HuH-7 (cell line): Measurements from ENCODE around the gene TWIST1.

Experiments used
- DNase-seq: peaks from one replicate; pipeline ENCODE4 v3.0.0; 2011; ENCODE audit warnings: low spot score

TWIST1 gene

DNA sequence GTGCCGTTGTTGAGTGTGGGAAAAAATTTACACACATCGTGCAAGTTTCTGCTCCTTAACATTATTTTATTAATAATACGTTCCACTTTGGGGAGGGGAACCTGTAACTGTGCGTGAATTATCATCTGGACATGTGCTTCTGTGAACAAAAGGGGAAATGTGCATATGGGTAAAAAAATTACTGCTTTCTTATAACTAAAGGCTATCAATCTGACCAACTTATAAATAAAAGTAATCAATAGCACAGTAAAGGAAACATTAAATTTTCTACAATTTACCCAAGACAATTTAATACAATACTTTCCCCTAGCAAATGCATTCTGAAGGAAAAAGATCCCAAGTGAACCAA lies 4.5 kb downstream of the TWIST1 start:
- no peak for DNase-seq

DNA sequence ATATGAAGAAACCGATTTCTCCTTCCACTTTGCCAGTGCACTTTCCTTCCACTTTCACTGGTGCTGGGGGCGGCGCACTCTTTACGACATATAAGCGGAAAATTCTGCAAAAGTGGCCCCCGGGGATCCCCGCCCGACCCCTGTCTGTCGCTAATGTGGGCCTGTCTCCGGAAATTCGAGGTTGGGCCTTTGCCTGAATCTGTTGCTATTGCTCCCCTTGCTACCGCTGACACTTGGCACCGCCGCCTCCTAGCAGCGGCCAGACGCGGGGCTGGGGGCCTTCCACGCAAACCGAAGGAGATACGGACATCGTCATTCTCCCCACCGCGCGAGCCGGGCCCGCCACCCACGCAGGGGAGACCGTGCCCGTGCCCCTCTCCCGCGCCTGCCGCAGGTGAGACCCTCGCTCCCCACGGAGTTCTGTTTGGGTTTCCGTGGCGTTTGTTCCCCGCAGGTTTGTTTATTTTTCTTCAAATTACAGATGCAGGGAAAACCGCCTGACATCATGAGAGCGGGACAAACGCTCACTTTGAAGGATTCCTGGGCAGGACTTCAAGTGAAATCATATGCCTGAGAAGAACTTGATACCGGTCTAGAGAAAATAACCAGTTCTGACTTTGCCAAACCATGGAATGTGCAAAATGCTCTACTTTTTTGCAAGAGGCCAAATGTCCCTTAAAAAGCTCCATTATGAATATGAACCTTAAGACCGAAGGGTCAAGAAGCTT lies 5.0 kb downstream of the TWIST1 start:
- no peak for DNase-seq

DNA sequence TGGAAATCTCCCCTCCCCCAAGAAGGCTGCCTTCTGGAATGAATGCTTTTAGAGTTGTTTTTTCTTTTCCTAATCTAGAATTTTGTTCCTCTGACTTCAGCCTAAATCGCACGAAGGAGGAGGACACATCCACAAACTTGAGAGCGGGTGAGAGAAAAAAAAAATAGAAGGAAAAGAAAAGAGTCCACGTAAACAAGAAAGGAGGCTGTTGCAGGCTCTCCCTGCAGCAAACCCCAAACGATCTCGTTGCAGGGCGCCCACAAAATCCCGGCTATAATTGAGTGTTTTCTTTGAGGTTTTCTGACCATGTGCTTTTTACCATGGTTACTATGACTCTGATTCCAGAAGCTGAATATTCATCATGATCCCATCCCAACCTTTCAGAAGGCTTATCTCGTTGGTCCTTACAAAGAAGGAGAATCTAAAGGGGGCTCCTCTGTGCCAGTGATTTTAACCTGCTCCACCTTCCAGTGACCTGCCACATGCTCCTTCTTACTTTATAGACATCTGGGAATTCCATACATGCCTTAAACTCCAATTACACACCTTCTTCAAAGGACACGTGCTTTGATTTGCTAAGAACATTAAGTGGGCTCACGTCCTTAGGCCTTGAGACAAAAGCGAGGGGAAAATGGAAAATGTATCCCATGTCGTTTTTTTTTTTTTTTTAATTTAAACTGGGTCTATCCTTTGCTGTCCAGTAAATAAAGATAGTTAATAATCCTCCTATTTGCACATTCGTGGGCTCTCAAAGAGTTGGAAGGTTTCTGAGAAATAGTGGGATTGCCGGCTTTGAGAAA lies 5.8 kb downstream of the TWIST1 start:
- DNase-seq, result no peak

DNA sequence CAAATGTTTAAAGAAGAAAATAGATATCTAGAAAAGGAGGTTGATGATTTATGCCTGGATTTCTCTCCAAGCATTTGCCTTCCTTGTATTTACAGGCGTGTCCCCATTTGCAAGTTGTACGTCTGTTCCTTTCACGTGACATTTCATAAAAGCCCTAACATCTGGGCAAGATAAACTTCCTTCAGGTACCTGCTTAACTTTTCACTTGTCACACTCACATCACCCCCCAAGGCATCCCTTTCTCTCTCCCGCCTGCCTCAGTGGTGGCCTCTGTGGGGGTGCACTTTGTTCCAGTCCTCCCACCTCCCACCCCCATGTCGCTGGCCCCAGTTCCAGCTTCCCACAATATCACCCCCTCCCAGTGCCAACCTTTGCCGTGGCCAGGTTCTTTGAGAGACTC lies 6.7 kb downstream of the TWIST1 start:
- no peak for DNase-seq

DNA sequence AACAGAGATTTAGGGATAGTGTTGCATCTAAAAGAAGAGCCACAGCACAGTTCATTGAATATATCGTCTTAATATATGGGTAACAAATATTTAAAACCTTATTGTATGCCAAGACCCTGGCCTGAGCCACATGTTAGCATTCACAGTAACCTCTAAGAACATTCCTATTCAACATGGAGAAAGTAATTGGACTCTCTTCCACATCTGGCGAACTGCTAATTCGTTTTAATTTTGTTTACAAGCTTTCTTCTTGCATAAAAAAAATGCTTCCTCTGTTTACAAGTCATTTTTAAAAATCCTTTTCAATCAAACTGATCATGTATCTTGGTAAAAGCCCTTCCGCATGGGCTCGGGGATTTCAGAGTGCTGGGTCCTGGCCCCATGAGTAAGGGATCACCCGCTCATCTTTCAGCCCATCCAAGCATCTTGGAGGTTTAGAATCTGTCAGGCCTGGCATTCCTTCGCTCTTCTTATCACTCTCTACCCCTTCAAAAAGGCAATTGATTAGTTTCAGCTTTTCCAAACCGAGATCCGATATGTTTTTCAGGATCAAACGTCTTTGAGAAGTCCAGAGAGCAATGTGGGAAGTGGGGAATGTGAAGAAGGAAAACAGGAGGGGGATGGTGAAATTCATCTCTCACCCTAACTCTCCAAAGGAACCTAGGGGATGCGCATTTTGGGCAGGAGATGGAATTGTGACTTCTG lies 7.3 kb downstream of the TWIST1 start:
- no peak for DNase-seq

DNA sequence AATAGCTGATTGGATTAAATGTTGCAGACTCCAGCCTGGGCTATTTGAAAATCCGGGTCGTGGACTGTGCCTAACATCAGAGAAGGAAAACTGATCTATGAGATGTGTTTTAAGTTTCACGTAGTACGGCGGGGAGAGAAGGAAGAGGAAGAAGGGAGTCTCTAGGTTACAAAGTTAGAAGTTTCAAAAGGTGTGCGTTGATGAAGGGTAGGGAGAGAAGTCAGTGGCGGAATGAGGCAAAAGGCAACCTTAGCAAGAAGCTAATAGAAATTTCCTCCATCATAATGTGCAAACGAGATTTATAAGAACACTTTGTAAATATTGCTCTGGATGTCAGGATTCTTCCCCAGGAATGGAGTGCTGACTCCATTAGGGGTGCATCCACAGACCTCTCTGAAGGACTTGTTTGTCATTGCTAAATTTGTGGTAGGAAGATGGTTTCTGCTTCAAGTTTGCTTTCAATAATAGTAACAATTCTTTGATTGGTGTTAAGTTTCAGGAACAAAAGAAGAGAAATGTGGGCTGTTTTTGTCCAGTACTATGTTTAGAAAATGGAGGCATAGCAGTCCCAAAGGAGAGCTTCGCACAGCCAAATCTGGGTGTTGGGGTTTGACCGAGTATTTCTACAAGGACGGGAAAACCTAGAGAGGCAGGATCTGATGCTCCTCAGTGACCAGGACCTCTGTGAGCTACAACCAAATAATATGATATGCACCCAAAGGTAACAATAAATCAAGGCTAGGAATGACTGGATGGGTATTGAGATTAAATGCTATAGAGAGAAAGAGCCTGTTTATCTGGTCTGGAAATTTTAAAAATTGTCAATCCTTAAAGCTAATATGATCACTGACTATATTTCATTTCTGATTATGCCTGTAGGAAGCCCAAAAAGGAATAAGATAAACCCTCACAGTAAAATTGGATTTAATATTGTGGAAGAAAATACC lies 8.2 kb downstream of the TWIST1 start:
- no peak for DNase-seq

DNA sequence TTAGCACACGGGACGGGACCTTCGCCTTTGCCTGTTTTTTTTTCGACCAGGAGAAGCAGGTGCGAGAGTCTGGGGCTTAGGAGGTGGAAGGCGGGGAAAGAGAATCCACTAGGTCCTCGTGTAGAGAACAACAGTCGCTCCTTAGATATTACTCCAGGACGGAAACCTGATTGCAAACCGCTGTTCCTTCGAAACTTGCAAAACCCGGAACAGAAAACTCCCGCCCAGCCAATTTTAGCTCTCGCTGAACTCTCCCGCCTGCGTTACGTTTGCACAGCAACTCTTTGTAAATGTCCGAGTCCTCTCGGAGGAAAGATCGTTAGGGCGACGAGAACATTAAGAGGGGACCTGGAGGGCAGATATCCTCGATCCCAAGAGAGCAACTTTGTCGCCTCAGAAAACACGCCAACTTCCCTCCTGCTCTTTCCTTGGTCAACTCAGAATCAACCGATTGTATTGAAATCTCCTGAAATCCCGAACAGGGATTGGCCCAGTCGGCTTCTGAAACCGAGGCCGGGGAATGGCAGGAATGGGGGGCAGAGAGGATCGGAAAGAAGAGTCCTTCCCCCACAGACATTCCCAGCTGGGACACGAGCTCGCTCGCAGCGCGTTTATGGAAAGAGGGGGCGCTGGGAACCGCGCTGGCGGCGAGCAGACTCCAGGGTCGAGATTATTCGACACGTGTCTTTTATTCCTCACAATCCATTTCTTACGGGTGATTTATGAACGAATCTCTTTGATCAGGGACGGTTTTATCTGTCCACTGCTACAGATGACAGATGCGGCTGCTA lies 9.9 kb downstream of the TWIST1 start:
- DNase-seq, result no peak

DNA sequence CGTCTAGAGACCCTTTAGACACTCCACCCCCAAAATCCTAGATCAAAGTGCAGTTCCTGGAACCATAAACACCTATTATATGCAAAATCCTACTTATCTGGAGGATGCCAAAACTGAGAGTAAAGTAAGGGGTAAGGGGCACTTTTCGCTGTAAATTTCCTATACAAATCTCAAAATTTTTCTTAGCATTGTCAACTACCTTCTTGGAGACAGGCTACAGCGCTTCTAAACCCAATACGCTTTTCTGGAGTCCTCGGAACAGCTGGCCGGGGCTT lies 10.4 kb downstream of the TWIST1 start:
- no peak for DNase-seq

DNA sequence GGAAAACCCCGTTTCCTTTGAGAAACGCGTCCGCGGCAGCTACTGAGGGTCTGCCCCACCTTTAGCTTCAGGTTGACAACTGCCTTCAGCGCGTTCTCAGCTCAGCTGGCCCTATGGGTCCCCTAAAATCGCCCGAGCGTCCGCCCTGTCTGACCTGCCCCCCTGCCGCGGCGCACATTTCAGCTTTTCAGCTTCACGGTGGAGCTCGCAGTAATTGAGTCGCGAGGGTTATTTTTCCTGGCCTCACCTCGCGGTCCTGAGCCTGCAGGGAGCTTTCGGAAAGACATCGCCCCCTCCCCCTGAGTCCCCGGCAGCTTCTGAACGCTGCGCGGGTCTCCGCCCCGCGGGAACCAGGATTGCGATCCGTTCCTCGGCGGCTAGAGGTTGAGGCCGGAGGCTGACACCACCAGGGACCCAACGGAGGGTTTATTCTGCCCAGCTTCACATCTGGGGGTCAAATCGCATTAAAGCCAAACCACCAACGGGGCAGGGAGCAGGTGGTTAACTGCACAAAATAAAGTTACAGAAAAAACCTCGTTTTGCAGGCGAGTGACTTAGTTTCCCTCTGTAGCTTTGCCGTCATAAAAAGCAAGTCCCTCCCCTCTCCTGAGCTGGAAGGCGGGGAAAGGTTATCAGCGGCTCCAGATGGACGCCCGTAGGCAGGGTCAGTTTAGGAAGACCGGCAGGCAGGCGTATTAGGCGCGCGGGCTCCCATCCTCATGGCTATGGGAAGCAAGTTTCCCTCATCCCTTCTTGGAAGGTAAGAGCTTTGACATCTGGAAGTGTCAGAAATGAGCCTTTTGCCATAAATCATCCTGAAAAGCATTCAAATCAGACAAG lies 11.0 kb downstream of the TWIST1 start:
- DNase-seq, result no peak

DNA sequence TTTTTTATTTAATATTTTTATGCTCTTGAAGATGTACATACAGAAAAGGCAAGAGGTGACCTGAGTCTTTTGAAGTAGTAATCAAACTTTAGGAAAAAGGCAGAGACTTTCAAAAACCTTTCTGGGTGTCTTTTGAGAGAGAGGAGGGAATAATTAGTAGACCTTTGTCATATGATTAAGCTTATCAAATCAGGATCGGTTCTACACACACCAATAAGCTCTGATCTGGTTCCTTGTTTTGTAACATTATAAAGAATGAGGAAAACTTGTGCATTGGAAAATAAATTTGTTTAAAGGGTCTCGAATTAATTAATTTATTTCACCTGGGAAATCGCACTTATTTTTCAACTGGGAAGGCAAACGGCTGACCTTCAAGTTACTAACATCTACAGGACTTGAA lies 11.9 kb downstream of the TWIST1 start:
- DNase-seq, result no peak

DNA sequence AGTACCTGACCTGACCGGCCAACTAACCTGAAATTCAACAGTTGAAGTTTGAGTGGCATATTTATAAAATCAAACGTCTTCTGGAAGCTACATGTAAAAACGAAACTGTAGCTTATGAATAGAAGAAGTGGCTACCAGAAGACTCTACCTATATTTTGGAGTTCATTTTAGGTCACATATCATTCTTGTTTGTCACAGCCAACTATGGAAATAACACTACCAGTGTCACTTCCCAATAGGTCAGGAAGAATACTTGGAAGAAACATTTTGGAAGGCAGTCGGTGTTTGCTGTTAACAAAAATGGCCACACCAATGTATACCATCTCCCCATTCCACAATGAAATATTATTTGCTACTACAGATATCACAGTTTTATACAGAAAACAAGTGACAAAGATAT lies 12.6 kb downstream of the TWIST1 start:
- no peak for DNase-seq

DNA sequence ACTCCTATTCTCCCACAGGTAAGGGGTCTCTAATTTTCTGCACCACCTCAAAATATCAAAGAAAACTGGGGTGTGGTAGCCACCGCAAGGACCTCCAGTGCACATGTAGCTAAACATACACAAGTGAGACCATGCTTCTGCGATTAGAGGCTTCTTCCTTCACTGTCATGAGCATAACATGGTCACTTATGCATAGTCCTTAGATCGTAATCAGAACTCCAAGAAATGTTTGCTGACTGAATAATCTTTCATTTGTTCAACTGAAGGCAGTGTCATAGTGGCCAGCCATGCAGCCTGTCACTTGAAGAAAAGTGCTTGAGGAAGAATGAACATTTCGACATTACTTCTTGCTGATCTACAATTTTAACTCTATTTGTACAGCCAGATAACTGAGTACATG lies 14.6 kb downstream of the TWIST1 start:
- no peak for DNase-seq

DNA sequence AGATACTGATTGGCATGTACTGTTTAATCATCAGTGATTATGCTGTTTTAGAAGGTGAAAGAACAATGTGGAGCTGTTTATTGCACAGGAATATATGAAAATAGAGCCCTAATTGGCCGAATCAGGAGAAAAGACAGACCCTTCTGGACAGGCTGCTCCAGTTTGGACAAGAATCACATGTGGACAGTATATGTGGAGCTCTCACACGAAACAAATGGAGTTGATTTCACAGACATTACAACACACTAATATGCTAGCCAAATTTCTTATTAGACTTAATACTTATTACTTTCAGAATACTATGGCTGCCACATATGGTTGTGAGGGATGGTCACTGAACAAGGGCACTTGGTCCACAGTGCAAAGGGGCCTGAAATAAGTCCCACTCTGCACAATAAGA lies 15.5 kb downstream of the TWIST1 start:
- DNase-seq, result no peak

DNA sequence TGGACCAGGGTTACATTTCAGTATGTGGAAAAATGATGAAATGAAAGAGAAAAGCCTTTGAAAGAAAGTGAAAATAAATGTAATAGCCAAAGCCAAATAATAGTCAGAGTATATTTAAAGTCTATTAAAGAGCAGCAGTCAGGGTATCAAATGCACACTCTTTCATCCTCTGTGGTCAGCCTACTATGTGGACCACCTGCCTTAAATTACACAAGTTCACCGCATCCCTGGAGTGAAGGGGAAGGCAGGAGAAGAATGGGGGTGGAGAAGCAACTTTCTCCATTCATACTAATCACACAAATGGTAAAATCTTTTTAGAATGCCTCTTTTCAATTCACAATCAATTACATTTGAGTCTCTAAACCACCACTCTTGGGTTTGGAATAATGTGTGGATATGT lies 16.0 kb downstream of the TWIST1 start:
- no peak for DNase-seq

DNA sequence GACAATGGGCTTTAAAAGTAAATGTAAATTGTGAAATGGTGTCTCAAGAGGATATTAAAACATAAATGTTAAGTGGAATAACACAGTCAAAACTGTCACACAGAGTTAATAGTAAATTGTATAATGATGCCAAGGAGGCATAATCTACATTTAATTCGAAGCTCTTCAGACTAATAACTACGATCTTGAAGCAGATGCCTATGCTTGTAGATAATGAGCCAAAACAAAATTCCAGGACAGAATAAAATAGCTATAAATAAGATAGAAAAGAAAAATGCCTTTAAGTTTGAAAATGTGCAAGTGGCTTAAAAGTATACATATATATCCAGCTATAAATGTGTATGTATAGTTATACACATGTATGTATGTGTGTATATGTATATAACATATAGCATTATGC lies 17.5 kb downstream of the TWIST1 start:
- no peak for DNase-seq

DNA sequence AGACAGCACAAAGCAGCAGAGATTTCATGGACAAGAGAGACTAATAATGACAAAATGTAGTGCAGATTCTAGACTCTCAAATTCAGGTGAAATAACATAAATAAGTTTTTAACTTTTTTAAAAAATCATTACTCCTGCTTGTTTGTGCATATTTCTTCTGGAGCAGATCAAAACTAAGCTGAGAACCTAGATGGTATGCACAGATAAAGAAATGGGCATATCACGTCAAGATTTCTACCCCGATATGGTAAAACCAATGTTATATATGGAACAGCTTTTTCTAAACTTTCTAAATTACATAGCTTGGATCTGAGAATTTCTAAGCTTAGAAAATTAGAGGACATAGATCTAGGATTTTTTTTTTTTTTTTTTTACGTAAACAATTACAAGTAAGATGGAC lies 18.2 kb downstream of the TWIST1 start:
- no peak for DNase-seq

DNA sequence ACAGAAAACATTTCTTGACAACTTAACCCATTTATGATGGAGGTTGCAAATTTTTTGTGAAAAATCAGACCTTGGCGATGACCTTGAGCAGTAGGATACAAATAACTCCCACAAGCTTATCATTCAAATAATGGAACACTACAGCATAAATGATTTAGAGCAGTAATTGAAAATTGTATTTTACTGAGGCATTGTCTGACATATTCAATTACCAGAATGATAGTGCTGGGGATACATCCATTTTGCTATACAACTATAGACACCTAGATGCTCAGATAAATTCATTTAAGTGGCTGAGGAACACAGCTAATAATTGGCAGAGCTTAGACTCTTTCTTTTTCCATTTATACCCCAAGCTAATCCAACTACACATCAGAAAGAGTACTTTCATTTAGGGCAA lies 18.9 kb downstream of the TWIST1 start:
- DNase-seq, result no peak

DNA sequence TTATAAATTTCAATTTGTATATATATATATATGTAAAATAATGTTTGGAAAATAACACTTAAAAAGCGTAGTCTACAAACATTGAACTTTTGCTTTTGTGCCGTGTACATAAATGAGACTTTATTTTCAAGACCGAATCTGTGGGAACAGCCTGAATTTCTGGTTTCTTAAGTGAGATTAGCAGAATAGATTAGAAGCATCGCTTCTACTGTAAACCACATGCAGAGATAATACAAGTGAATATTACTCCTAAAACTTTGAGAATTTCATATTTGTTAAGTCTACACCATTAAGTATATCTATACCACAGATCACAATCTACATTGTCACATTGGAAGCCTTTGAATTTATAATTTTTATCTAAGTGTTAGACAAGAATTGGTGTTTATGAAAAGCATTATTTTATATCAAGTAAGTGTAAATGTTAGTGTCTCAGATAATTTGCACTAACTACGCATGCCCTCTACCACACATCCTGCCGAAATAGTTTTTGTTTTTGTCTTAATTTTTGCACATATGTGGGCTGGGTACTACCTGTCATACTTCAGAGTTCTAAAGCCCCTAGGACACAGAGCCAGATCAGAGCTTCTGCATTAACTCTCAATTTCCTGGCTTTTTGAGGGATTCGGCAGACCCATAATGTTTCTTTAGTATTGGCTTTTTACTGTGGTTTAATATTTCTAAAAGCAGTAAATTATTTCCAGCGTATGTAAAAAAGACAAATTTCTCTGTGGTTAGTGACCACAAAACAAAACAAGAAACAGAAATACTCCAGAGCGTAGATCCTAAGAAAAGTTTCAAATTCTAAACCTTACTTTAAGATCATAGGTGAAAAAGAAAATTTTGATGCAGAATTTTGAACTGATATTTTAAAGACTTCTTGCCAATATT lies 20.0 kb downstream of the TWIST1 start:
- no peak for DNase-seq

DNA sequence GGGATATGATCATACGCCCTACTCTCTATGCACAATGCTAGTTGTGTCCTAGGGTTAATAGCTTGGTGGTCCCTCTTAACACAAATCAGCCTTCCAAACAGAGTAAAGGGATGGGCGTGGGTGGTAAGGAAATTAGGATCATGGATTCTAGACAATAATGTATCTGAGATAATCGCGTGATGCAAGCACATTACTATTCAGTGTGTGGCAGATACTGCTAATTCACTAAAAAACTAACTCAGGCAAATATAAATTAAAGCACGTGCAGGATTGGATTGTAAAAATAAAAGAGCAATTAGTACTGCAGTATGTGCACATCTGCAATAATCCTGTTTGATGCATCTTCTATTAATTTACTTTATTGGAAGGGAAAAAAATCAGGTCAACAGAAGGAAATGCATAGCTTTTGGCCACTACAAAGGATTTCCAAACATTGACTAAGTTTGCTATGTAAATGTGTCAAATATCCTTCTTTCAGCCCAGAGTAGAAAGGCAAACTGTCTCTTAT lies 22.0 kb downstream of the TWIST1 start:
- no peak for DNase-seq
